ENCODE results near the gene C1QL1.

The C1QL1 gene

DNA sequence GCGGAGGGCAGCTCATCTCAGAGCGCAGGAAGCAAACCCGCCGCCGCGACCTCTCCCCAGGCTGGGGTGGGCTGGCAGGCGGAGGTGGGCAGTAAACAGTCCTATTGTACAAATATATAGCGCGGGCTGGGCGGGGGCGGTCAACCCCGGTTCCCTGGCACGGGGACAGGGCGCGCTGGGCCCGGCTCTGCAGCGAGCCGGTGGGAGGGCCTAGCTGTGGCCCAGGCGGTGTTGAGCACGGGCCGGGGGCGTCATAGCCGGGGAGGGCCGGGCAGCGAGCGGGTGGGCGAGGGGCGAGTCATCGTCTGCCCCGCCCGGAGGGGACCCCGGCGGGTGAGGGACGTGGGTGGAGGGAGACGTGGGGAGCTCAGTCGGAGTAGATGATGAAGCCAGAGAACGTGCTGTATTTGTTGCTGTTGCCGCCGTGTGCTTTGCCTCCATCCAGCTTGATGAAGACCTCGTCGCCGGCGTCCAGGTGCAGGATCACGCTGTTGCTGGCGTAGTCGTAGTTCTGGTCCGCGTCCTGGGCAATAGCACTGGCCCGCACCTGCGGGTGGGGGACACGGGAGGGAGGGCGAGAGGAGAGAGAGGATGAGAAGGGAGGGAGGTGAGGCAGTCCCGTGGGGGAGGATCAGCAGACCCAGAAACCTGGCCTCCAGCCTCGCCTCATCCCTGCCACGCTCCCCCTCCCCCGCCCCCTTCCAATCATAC lies 8.1 kb downstream of the C1QL1 start:
- no peak for TF ChIP-seq TARDBP (IDR thresholded peaks at IDR 0.05)
- TF ChIP-seq ZNF384 (IDR thresholded peaks at IDR 0.05), result no peak
- TF ChIP-seq CTBP1 (IDR thresholded peaks at IDR 0.05; ENCODE audit: borderline replicate concordance), result no peak
- TF ChIP-seq, protein P1, sequence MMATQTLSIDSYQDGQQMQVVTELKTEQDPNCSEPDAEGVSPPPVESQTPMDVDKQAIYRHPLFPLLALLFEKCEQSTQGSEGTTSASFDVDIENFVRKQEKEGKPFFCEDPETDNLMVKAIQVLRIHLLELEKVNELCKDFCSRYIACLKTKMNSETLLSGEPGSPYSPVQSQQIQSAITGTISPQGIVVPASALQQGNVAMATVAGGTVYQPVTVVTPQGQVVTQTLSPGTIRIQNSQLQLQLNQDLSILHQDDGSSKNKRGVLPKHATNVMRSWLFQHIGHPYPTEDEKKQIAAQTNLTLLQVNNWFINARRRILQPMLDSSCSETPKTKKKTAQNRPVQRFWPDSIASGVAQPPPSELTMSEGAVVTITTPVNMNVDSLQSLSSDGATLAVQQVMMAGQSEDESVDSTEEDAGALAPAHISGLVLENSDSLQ (IDR thresholded peaks at IDR 0.05), result no peak
- TF ChIP-seq ELF4 (IDR thresholded peaks at IDR 0.05), result no peak
- TF ChIP-seq FOXM1 (IDR thresholded peaks at IDR 0.05; ENCODE audit: borderline replicate concordance), result no peak
- no peak for TF ChIP-seq SUZ12 (IDR thresholded peaks at IDR 0.05)
- TF ChIP-seq FOXK2 (IDR thresholded peaks at IDR 0.05), result no peak
- no peak for TF ChIP-seq SP1 (IDR thresholded peaks at IDR 0.05)
- TF ChIP-seq ARNT (IDR thresholded peaks at IDR 0.05), result no peak
- no peak for TF ChIP-seq BHLHE40 (IDR thresholded peaks at IDR 0.05; ENCODE audit: borderline replicate concordance)
- TF ChIP-seq HDGF (IDR thresholded peaks at IDR 0.05; ENCODE audit: borderline replicate concordance), result no peak
- DNase-seq (ENCODE audit: extremely low spot score), result no peak
- ChIA-PET POLR2A (interaction anchor here (1.5 kb wide), 1 partner anchor 12 kb away, joined by 4 read pairs; no protein-coding TSS in a partner anchor), CTCF (interaction anchor here (0.7 kb wide), 1 partner anchor 42 kb away, joined by 3 read pairs; no protein-coding TSS in a partner anchor)

DNA sequence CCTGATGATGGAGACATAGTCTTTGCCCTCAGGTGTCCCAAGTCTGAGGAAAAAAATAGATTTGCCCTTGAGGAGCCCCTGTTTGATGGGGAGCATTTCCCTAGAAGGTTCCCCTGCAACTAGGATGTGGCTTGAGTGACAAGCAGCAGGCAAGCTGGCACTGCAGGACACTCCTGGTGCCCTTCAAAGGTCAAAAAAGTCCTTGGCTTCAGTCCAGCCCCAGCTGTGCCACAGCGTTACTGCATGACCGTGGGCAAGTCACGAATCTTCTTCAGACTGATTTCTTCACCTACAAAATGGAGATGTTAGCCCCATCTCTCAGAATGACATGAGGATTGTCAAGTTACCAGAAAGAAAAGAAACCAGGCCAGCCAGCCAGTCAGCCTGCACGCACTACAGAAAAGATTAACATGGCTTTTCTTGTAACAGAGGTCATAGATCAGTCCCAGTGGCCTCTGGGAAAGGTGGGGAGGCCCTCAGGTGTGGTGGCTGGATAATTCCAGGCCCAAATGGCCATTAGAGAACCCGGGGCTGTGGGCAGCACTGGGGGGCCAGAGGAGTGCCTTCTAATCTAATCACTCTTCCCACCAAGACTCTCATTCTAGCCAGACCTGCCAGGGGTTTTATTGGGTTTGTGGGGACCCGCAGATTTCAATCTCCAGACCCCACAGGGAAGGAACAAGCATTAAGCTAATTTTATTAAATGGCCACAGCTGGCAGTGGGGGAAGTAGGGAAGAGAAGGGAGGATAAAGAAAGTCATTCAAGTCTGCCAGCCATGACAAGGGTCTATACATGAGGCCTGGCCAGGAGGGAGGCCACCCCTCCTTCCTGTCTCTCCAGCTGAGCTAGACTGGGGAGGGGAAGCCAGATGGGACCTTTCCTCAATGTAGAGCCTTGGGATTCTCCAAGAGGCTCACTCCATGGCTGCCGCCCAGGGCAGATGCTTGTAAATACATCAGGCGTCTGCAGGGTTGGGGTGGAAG lies 10.8 kb downstream of the C1QL1 start:
- ChIA-PET POLR2A (interaction anchor here (1.9 kb wide), 1 partner anchor 11 kb away, joined by 8 read pairs; no protein-coding TSS in a partner anchor), CTCF (no interaction called here)

DNA sequence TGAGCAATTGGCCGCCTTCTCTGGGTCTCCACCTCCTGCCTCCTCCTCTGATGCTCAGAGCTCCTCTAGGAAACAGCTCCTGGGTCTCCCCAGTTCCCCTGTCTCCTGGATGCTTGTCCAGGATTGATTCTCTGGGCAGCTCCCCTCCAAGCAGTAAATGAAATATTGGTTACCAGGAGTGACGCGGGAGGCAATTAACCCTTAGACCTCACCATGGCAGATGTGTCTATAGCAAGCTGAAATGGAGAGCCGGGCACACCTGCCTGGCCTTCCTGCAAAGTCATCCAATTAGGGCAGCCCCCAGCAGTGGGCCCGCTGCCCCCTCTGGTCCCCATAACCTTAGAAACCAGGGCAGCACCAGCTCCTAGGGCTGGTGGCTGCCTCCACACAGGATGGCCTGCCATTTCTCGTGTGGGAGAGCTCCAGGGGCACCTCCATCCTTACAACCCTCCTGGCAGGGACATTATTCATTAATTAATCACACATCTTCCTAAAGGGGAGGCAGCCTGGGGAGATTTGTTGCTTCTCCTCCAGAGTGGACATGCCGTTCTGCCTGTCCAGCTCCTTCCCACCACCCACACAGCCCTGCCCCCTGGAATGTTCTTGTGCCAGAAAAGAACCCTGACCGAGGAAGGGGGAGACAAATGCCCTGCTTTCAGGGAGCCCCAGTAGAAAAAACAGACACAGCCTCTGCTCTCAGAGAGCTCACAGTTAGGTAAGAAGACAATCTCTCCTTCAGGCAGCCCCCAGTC lies 12.3 kb downstream of the C1QL1 start:
- ChIA-PET POLR2A (interaction anchor here (1.2 to 1.9 kb wide), 3 partner anchors 9 to 65 kb away, joined by 3 to 8 read pairs (median 4); partner anchors contain the start of gene C1QL1), CTCF (interaction anchor here (1.3 kb wide), 1 partner anchor 35 kb away, joined by 3 read pairs; no protein-coding TSS in a partner anchor)
- TF ChIP-seq FOXK2 (IDR thresholded peaks at IDR 0.05), result no peak
- TF ChIP-seq ELF4 (IDR thresholded peaks at IDR 0.05), result no peak
- TF ChIP-seq BHLHE40 (IDR thresholded peaks at IDR 0.05; ENCODE audit: borderline replicate concordance), result no peak
- no peak for TF ChIP-seq FOXM1 (IDR thresholded peaks at IDR 0.05; ENCODE audit: borderline replicate concordance)
- TF ChIP-seq CTBP1 (IDR thresholded peaks at IDR 0.05; ENCODE audit: borderline replicate concordance), result no peak
- TF ChIP-seq TARDBP (IDR thresholded peaks at IDR 0.05), result no peak
- no peak for TF ChIP-seq SP1 (IDR thresholded peaks at IDR 0.05)
- no peak for TF ChIP-seq ARNT (IDR thresholded peaks at IDR 0.05)
- TF ChIP-seq FOXA1 (IDR thresholded peaks at IDR 0.05), result no peak
- TF ChIP-seq ZNF384 (IDR thresholded peaks at IDR 0.05), result no peak
- no peak for TF ChIP-seq L3MBTL2 (conservative IDR thresholded peaks at IDR 0.05)
- TF ChIP-seq LEF1 (IDR thresholded peaks at IDR 0.05; ENCODE audit: borderline replicate concordance), result no peak
- no peak for TF ChIP-seq SUZ12 (IDR thresholded peaks at IDR 0.05)
- no peak for TF ChIP-seq NFRKB (IDR thresholded peaks at IDR 0.05)
- TF ChIP-seq, protein P1 (IDR thresholded peaks at IDR 0.05), result no peak
- TF ChIP-seq HDGF (IDR thresholded peaks at IDR 0.05; ENCODE audit: borderline replicate concordance), result no peak
- no peak for DNase-seq (ENCODE audit: extremely low spot score)

More for the DNA sequence above, 10.8 kb downstream of the C1QL1 start:
- TF ChIP-seq SUZ12 (IDR thresholded peaks at IDR 0.05), result no peak
- TF ChIP-seq FOXM1 (IDR thresholded peaks at IDR 0.05; ENCODE audit: borderline replicate concordance), result no peak
- no peak for DNase-seq (ENCODE audit: extremely low spot score)

DNA sequence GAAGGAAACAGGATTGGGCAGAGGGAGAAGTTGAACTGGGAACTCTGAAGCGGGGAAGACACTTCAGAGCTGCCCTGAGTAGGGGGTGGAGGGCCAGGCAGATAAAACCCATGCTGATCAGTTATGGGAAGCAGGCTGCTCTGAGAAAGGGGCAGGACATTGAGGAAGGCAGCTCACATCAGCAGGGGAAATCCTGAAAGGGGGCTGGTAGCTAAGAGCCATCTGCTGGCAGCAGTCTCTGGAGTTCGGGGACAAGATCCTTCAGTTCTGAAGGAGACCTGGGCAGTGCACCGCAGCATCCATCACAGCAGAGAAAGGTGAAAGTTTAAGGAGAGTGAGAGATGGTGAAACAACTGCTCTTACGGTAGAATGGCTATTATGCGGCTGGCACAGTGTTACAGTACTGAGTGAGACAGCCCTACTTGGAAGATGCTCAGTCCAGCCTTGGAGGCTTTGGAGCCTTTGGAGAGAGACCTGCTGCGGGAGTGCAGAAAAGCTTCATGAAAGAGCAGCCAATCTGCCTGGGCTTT lies 15.1 kb downstream of the C1QL1 start:
- ChIA-PET POLR2A (interaction anchor here (1.3 kb wide), 1 partner anchor 98 kb away, joined by 3 read pairs; the partner anchor contains the start of gene DCAKD), CTCF (interaction anchor here (1.1 to 2.4 kb wide), 3 partner anchors 9 to 33 kb away, joined by 3 to 6 read pairs (median 5); no protein-coding TSS in a partner anchor)
- TF ChIP-seq ARNT (IDR thresholded peaks at IDR 0.05), result no peak
- TF ChIP-seq LEF1 (IDR thresholded peaks at IDR 0.05; ENCODE audit: borderline replicate concordance), result no peak
- no peak for TF ChIP-seq FOXK2 (IDR thresholded peaks at IDR 0.05)
- no peak for TF ChIP-seq ZNF384 (IDR thresholded peaks at IDR 0.05)
- TF ChIP-seq CTBP1 (IDR thresholded peaks at IDR 0.05; ENCODE audit: borderline replicate concordance), result no peak
- no peak for TF ChIP-seq FOXA1 (IDR thresholded peaks at IDR 0.05)
- TF ChIP-seq HDGF (IDR thresholded peaks at IDR 0.05; ENCODE audit: borderline replicate concordance), result no peak
- TF ChIP-seq FOXM1 (IDR thresholded peaks at IDR 0.05; ENCODE audit: borderline replicate concordance), result no peak
- no peak for TF ChIP-seq ELF4 (IDR thresholded peaks at IDR 0.05)
- no peak for DNase-seq (ENCODE audit: extremely low spot score)

DNA sequence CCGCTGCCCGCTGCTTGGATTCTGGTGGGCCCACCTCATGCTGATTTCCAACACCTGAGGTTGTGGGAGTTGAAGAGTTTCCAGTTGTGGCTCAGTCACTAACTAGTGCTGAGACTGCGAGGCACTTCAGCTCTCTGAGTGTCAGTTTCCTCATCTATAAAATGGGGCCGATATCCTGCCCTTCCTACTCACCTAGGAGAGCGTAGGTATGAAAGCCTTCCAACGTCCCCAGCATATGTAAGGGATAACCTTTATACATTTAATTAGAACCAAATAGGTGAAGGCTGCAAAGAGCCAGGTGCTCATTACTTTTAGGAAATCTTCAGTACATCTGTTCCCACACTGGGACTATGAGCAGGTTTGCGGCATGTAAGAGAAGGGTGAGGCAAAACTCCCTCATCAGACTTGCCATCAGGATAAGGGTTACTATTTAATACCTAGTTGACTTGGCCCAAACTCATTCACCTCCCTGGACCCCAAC lies 19.7 kb downstream of the C1QL1 start:
- POLR2A ChIA-PET, result interaction anchor here (1.1 to 2.1 kb wide), 3 partner anchors 12 to 102 kb away, joined by 4 to 6 read pairs (median 4); partner anchors contain the start of gene C1QL1
- TF ChIP-seq NFRKB (IDR thresholded peaks at IDR 0.05), result no peak
- TF ChIP-seq ZNF384 (IDR thresholded peaks at IDR 0.05), result no peak
- CTCF ChIA-PET, result no interaction called here

More for the DNA sequence above, 19.7 kb downstream of the C1QL1 start:
- no peak for DNase-seq (ENCODE audit: extremely low spot score)

All from HEK293T (cell line).